Colonic mucosa (tissue), 4 donors: Measurements from ENCODE around the gene CARMIL1. TPM values are rescaled to one million over a fixed set of nuclear protein-coding genes. Genes with fewer than 3 reads are reported as not detected.

Experiments
- DNase-seq: peaks from one replicate; pipeline ENCODE4 v3.0.0-alpha.2; 2020
- H3K27ac ChIP-seq: fragments of 200-600 bp; one replicate; pipeline ENCODE4 v1.8.0; 2021
- H3K27me3 ChIP-seq: fragments of 200-600 bp; one replicate; pipeline ENCODE4 v1.8.0; 2021
- H3K36me3 ChIP-seq: fragments of 200-600 bp; one replicate; pipeline ENCODE4 v1.8.0; 2021
- H3K4me1 ChIP-seq: fragments of 200-600 bp; one replicate; pipeline ENCODE4 v1.8.0; 2021; ENCODE audit warnings: mild to moderate bottlenecking
- H3K4me3 ChIP-seq: fragments of 200-600 bp; one replicate; pipeline ENCODE4 v1.8.0; 2021
- H3K9ac ChIP-seq, 2 donors: one replicate each; pipeline ENCODE4 v1.7.0; 2013; ENCODE audit warnings: control low read depth in 2 of 2, low read depth in 2 of 2, low read length in 2 of 2
- H3K9me3 ChIP-seq: fragments of 200-600 bp; one replicate; pipeline ENCODE4 v1.8.0; 2021
- CTCF ChIP-seq: fragments of 200-600 bp; IDR thresholded peaks from one replicate; pipeline ENCODE4 v1.8.0; 2022; ENCODE audit warnings: antibody characterized with exemption, mild to moderate bottlenecking
- intact Hi-C: fragments of 100-400 bp; cut with DNase I; formaldehyde crosslinking; loops from one replicate; pipeline ENCODE4 v1.14.1; 2022
- total RNA-seq, 2 donors: library from RNA; stranded (reverse); fragmentation: NEBNext Ultra II Directional in 1 of 2; extraction: Animal tissue kit (Norgen Biotek cat#: 25700) in 1 of 2; gene quantifications; one replicate each; pipeline ENCODE4 v1.2.1, GENCODE V29; 2021
- donor health status: healthy.
- donor health status: DM: no; HTN: no; CAD: no.
- donor health status: DM: no; HTN: no; CAD: no.

Gene CARMIL1
- total RNA-seq, 2 donors from 2014 or later, result 38.6 to 50.2 TPM

GRCh38 chr6:25366903-25367545, 87.8 kb downstream of the CARMIL1 start:
- TF ChIP-seq CTCF, result no peak
- H3K9me3 ChIP-seq, result no peaks in the 10 kb centered on the region
- H3K9ac ChIP-seq, result peak overlapping the region in 1 of 2 donors; percentile 44
- H3K4me1 ChIP-seq, result peaks cover 6% of the 10 kb centered on the region
- no peaks in the 10 kb centered on the region for H3K27me3 ChIP-seq
- intact Hi-C loops, result no loop called here
- DNase-seq, result no peak
- no peaks in the 10 kb centered on the region for H3K36me3 ChIP-seq
- no peak overlapping the region for H3K4me3 ChIP-seq
- H3K27ac ChIP-seq, result no peak overlapping the region

DNA sequence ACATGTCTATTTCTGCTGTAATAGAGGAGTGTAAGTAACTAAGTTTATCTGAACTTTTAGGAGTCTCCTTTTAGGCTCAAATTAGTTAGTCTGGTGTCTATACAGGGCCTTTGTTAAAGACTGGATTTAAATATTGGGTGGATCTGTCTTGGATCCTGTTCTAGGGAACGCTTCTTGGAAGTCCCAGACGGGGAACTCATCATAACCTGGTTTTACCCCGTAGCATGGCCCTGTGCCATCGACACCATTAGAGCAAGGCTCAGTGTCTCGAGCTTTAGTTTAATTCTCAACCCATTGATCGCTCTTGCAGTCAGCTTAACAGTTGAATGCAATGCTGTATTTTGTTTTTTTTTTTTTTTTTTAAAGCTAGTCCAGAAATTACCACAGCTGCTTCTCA, 89.9 kb downstream of the CARMIL1 start:
- H3K4me1 ChIP-seq, result peaks cover 6% of the 10 kb centered on the region
- peak overlapping the region; percentile 54 for H3K27ac ChIP-seq
- H3K4me3 ChIP-seq, result no peak overlapping the region
- H3K9me3 ChIP-seq, result no peaks in the 10 kb centered on the region
- TF ChIP-seq CTCF, result no peak
- H3K36me3 ChIP-seq, result no peaks in the 10 kb centered on the region
- H3K27me3 ChIP-seq, result no peaks in the 10 kb centered on the region
- no peak for DNase-seq
- intact Hi-C loops, result no loop called here
- peak overlapping the region in 1 of 2 donors; percentile 3 for H3K9ac ChIP-seq

DNA sequence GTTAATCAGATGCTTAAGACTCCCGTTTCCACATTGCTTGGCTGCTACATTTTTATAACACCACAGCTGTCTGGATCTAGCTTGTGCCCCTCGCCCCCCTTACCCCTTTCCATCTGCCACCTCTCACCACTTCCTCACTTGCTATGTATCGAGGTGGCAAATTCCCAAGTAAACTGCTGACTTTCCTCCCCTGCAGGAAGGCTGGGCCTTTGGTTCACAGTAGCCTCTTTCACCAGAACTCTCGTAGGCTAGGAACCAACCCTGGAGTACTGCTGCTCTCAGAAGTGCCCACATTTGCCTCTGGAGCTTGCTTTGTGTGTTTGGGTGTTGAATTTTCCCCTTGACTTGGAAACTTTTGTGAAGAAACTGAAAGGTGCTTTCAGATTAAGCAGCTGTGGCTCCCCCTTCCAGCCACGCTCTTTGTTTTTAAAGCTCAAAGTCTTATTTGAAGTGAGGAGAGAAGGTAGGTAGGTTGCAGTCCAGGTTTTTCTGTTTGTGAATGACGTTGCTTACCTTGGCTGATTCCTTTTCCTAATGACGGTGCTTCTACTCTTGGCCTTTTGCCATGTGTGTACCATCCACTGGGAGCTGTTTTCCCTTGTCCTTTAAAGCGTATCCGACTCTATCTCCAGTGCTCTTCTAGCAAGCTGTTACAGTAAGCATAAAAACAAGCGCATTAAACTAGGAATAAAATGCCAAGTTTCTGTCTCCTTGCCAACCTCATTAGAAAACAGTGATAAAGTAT, 90.4 kb downstream of the CARMIL1 start:
- peak overlapping the region; percentile 54 for H3K27ac ChIP-seq
- intact Hi-C loops, result no loop called here
- peak overlapping the region; percentile 3 to 5 for H3K9ac ChIP-seq
- H3K9me3 ChIP-seq, result no peaks in the 10 kb centered on the region
- H3K27me3 ChIP-seq, result no peaks in the 10 kb centered on the region
- H3K36me3 ChIP-seq, result no peaks in the 10 kb centered on the region
- H3K4me3 ChIP-seq, result no peak overlapping the region
- TF ChIP-seq CTCF, result no peak
- H3K4me1 ChIP-seq, result peaks cover 6% of the 10 kb centered on the region
- peak; percentile 48 for DNase-seq

DNA sequence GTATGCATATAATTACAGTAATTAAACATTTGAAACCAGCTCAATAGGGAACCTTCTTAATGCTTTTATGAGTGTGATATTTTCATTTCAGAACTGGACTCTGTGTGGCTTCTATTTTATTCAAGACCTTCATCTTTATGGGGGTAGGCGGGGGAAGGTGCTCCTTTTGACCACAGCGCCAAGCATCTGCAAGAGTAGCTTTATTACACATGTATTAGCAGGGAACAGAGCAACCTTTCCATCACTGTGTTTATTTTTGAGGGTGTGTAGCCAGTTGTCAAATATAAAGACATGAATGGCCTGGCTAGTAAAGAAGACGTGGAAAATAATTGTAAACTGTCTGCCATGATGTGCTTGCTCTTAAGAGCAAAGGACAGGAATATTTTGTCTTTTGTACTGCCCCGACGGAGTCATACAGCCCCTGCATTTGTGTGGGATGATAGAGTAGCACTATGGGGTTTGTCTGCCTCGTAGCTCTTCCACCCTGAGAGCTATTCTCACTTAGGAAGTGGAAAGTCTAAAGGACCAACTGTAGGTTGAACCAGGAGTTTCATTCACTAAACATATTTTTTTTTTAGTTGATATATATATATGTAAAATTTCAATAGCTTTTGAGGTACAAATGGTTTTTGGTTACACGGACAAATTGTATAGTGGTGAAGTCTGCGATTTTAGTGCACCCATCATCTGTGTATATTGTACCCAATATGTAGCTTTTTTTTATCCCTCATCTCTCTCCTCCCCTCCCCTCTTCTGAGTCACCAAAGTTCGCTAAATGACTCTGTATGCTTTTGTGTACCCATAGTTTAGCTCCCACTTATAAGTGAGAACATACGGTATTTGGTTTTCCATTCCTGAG, 91.2 kb downstream of the CARMIL1 start:
- Histone ChIP-seq H3K27ac (peak overlapping the region; percentile 54), H3K36me3 (no peaks in the 10 kb centered on the region), H3K9ac (peak overlapping the region in 1 of 2 donors; percentile 3), H3K9me3 (no peaks in the 10 kb centered on the region), H3K27me3 (no peaks in the 10 kb centered on the region), H3K4me3 (no peak overlapping the region), H3K4me1 (peaks cover 6% of the 10 kb centered on the region)
- TF ChIP-seq CTCF, result no peak
- intact Hi-C loops, result no loop called here
- peak; percentile 51 for DNase-seq

DNA sequence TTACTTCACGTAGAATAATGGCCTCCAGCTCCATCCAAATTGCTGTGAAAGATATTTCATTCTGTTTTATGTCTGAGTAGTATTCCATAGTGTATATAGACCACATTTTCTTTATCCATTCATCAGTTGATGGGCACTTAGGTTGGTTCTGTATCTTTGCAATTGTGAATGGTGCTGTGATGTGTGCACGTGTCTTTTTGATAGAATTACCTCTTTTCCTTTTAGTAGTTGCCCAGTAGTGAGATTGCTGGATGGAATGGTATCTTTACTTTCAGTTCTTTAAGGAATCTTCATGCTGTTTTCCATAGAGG, 91.8 kb downstream of the CARMIL1 start:
- no peak for TF ChIP-seq CTCF
- DNase-seq, result no peak

More for the DNA sequence above, 91.8 kb downstream of the CARMIL1 start:
- no peak overlapping the region for H3K4me3 ChIP-seq
- H3K9ac ChIP-seq, result no peak overlapping the region
- H3K27ac ChIP-seq, result peak overlapping the region; percentile 54
- intact Hi-C loops, result no loop called here
- no peaks in the 10 kb centered on the region for H3K9me3 ChIP-seq
- H3K36me3 ChIP-seq, result no peaks in the 10 kb centered on the region
- peaks cover 6% of the 10 kb centered on the region for H3K4me1 ChIP-seq
- no peaks in the 10 kb centered on the region for H3K27me3 ChIP-seq
